Stimulated activated CD8-positive, alpha-beta memory T cell treated with anti-CD3 and anti-CD28 coated beads, Interleukin-7, amount 100 ng/mL, for 48 hours (primary cell): ENCODE data around the gene MVP.

Experiments used
- DNase-seq, 2 donors: peaks; one replicate each; pipeline ENCODE4 v3.0.0-alpha.2; 2020; ENCODE audit warnings: low read depth in 1 of 2; ENCODE audit errors: extremely low read depth in 1 of 2

Gene MVP

DNA sequence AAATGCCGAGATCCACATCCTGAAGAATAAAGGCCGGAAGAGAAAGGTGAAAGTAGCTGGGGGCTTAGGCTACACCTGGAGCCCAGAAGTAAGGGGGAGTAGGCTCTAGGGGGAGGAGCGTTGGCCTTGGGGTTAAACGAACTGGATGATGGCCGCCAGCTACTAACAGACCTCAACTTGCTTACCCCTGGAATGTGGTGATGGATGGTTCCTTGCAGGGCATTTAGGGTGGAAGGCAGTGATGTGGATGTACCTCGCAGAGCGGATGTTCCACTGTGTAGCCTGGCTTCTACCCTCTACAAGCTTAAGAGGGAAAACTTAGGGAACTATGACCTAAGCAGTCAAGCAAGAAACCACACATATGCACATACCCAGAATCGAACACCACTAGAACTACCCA, 16.2 kb upstream of the MVP start:
- no peak for DNase-seq

- DNase-seq: no peak
These were observed 15.6 kb upstream of the MVP start for GRCh38 chr16:29804455-29805231.

- peak; percentile 97 for DNase-seq
These were observed 14.8 kb upstream of the MVP start for GRCh38 chr16:29805232-29806098.

- no peak for DNase-seq
These were observed 14.1 kb upstream of the MVP start, which contains the start of gene MAZ for GRCh38 chr16:29806099-29806579. Gene MAZ, plus strand, starts transcription at chr16:29806529. Its CDS starts 173 bp downstream, at chr16:29806702.

DNA sequence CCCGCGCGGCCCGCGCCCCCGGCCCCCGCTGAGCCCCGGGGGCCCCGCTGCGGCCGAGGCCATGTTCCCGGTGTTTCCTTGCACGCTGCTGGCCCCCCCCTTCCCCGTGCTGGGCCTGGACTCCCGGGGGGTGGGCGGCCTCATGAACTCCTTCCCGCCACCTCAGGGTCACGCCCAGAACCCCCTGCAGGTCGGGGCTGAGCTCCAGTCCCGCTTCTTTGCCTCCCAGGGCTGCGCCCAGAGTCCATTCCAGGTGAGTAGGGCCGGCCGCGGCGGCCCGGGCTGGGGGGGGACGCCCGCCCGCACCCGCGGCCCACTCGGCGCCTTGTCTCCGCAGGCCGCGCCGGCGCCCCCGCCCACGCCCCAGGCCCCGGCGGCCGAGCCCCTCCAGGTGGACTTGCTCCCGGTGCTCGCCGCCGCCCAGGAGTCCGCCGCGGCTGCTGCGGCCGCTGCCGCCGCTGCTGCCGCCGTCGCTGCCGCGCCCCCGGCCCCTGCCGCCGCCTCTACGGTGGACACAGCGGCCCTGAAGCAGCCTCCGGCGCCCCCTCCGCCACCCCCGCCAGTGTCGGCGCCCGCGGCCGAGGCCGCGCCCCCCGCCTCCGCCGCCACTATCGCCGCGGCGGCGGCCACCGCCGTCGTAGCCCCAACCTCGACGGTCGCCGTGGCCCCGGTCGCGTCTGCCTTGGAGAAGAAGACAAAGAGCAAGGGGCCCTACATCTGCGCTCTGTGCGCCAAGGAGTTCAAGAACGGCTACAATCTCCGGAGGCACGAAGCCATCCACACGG, 13.4 kb upstream of the MVP start:
- no peak for DNase-seq

GRCh38 chr16:29807426-29808218, 12.6 kb upstream of the MVP start:
- DNase-seq: peak; percentile 87 to 89

DNA sequence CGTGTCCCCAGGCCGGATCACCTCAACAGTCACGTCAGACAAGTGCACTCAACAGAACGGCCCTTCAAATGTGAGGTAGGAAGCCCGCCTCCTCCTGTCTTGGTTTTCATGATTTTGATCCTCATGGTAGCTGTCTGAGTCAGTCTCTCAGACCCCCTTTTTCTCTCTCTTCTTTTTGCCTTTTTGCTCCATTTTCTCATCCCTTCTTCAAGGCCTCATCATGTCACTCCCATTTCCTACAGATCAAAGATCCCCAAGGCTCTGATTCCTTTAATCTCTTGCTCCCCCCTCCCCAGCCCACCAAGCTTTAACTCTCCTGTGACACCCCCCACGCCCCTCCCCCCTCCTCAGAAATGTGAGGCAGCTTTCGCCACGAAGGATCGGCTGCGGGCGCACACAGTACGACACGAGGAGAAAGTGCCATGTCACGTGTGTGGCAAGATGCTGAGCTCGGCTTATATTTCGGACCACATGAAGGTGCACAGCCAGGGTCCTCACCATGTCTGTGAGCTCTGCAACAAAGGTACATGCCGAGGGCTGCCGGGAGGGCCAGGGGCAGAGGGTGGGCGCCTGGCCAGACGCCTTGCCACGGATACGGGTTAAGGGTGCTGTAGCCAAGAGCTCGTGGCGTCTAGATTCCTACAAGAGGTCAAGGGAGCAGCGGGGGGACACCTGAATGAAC, 11.9 kb upstream of the MVP start:
- DNase-seq: no peak

DNA sequence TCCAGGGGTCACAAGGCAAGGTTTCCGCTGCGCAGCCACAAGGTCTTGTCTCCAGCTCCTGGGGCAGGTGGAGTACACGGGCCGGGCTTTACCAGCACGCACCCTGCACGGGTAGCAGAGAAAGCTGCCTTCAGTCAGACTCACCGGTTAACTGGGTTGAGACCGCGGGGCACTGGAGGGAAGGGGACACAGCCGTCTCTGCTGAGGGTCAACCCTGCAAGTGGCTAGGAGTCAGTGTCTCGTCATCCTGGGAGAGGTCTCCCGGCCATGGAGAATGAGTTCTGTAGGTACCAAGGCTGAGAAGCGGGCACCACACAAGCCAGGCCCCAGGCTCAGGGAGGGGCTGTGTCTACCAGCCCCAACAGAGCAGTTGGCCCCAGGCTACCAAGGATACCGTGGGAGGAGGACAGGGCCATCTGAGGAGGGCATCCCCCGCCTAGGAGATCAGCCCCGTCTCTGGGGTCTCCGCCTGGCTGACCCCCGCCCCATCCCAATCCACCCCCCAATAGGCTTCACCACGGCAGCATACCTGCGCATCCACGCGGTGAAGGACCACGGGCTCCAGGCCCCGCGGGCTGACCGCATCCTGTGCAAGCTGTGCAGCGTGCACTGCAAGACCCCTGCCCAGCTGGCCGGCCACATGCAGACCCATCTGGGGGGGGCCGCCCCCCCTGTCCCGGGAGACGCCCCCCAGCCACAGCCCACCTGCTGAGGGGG, 11.1 kb upstream of the MVP start:
- no peak for DNase-seq

DNA sequence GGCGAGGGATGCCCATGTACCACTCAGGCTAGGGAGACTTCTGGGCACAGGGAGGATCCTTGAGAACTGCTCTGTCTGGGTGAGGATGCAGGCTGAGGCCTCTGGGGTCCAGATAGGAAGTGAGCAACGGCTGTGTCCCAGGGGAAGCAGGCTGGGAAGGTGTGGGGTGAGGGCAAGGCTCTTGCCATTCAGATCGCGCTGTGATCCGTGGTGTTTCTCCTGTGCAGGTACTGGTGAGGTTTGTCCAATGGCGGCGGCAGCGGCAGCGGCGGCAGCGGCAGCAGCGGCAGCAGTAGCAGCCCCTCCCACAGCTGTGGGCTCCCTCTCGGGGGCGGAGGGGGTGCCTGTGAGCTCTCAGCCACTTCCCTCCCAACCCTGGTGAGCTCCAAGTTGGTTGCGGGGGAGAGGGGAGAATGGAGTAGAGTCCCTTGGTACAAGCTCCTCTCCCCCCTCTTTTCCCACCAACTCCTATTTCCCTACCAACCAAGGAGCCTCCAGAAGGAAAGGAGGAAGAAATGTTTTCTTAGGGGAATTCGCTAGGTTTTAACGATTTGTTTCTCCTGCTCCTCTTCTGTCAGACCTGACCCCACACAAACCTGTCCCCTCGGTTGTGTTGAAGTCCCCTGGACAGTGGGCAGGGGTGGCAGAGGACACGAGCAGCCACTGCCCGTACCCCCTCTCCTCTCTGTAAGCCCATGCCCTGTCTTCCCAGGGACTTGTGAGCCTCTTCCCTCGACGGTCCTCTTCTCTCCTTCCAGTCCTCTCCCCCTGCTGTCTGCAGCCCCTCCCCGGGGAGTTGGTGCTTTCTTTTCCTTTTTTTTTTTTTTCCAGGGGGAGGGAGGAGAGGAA, 10.2 kb upstream of the MVP start:
- DNase-seq: no peak

DNA sequence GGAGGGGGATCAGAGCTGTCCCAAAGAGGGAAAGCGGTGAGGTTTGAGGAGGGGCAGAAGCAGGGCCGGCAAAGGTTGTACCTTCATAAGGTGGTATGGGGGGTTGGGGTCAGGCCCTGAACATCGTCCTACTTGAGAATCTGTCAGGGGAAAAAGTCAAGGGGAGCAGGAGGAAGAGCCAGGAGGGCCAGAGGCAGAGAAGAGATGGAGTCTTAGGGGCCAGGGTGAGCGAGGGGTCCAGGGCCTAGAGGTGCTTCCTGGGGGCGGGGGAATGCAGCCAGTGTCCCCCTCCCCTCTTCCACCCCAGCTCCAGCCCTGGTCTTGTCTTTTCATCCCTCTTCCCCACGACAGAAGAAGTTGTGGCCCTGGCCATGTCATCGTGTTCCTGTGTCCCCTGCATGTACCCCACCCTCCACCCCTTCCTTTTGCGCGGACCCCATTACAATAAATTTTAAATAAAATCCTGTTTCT, 9.5 kb upstream of the MVP start:
- no peak for DNase-seq

- peak; percentile 74 to 85 for DNase-seq
These were observed 8.9 kb upstream of the MVP start for GRCh38 chr16:29811170-29811895.

GRCh38 chr16:29811896-29812665, 8.2 kb upstream of the MVP start, which contains the start of gene PRRT2:
Gene PRRT2, plus strand, starts transcription at chr16:29812193. Its CDS starts 862 bp downstream, at chr16:29813055.
- no peak for DNase-seq

- no peak for DNase-seq
These were observed 7.3 kb upstream of the MVP start for GRCh38 chr16:29812754-29813643.

GRCh38 chr16:29813644-29814562, 6.4 kb upstream of the MVP start:
- no peak for DNase-seq
